WTC11 (cell line): ENCODE data around the gene TMEM114. TPM values are rescaled to one million over a fixed set of nuclear protein-coding genes. Genes with fewer than 3 reads are reported as not detected.

Source experiments
- ATAC-seq: fragments of 200-7000 bp; cut with Tn5 transposase; 2 replicates; pipeline ENCODE4 v1.10.0; 2021; ENCODE audit warnings: mild to moderate bottlenecking, moderate library complexity
- CTCF ChIA-PET: fragments of 300-600 bp; sonication (Branson Sonifier 250); formaldehyde crosslinking; loops from one replicate; lab custom pipeline; 2021; ENCODE audit warnings: antibody characterized with exemption; lab: Charles Lee
- POLR2A ChIA-PET: fragments of 350-600 bp; sonication (Branson Sonifier 250); formaldehyde crosslinking; loops from one replicate; lab custom pipeline; 2021; ENCODE audit warnings: antibody characterized with exemption; lab: Charles Lee
- DNase-seq: peaks from one replicate; pipeline ENCODE4 v3.0.0; 2021; ENCODE audit warnings: low spot score
- H3K27ac Mint-ChIP-seq: 2 replicates; pipeline ENCODE4 v1.8.0; 2021; ENCODE audit warnings: mixed read lengths
- H3K27me3 Mint-ChIP-seq: 2 replicates; pipeline ENCODE4 v1.8.0; 2021; ENCODE audit warnings: low read depth, mild to moderate bottlenecking, moderate library complexity, mixed read lengths
- H3K36me3 Mint-ChIP-seq: 2 replicates; pipeline ENCODE4 v1.8.0; 2021; ENCODE audit warnings: mixed read lengths
- H3K4me1 Mint-ChIP-seq: 2 replicates; pipeline ENCODE4 v1.8.0; 2022; ENCODE audit warnings: mixed read lengths
- H3K4me3 Mint-ChIP-seq: 2 replicates; pipeline ENCODE4 v1.8.0; 2021; ENCODE audit warnings: mild to moderate bottlenecking, moderate library complexity, mixed read lengths
- H3K9me3 Mint-ChIP-seq: 2 replicates; pipeline ENCODE4 v1.8.0; 2021; ENCODE audit warnings: mixed read lengths
- ARID4B ChIP-seq: sonication (generic); formaldehyde crosslinking; IDR thresholded peaks from 2 replicates; pipeline ENCODE4 v1.8.0; 2023; ENCODE audit warnings: missing genetic modification reagents, mild to moderate bottlenecking, borderline replicate concordance
- E2F5 ChIP-seq: sonication (generic); formaldehyde crosslinking; IDR thresholded peaks from 2 replicates; pipeline ENCODE4 v1.8.1; 2022; ENCODE audit warnings: mild to moderate bottlenecking, moderate library complexity, missing genetic modification reagents
- ETV6 ChIP-seq: sonication (generic); formaldehyde crosslinking; IDR thresholded peaks from 2 replicates; pipeline ENCODE4 v1.8.1; 2022; ENCODE audit warnings: mild to moderate bottlenecking, missing genetic modification reagents
- FOXK1 ChIP-seq: sonication (generic); formaldehyde crosslinking; IDR thresholded peaks from 2 replicates; pipeline ENCODE4 v1.8.0; 2022; ENCODE audit warnings: mild to moderate bottlenecking, moderate library complexity, missing genetic modification reagents
- GABPB1 ChIP-seq: sonication (generic); formaldehyde crosslinking; IDR thresholded peaks from 2 replicates; pipeline ENCODE4 v1.8.1; 2023; ENCODE audit warnings: mild to moderate bottlenecking, missing genetic modification reagents
- PRDM15 ChIP-seq: sonication (generic); formaldehyde crosslinking; IDR thresholded peaks from 2 replicates; pipeline ENCODE4 v1.8.0; 2022; ENCODE audit warnings: missing genetic modification reagents
- RELA ChIP-seq: sonication (generic); formaldehyde crosslinking; IDR thresholded peaks from 2 replicates; pipeline ENCODE4 v1.8.1; 2022; ENCODE audit warnings: missing genetic modification reagents, mild to moderate bottlenecking, borderline replicate concordance
- SMAD4 ChIP-seq: sonication (generic); formaldehyde crosslinking; IDR thresholded peaks from 2 replicates; pipeline ENCODE4 v1.8.0; 2022; ENCODE audit warnings: mild to moderate bottlenecking, missing genetic modification reagents
- ZNF416 ChIP-seq: fragments of 250-450 bp; sonication (Bioruptor Pico); IDR thresholded peaks from 2 replicates; pipeline ENCODE4 v1.9.0; 2021; ENCODE audit warnings: mild to moderate bottlenecking, inconsistent platforms
- total RNA-seq: library from RNA; stranded (reverse); gene quantifications from 3 replicates; pipeline ENCODE4 v1.2.3, GENCODE V29; 2021
- TF ChIP-seq, protein P1 (sequence below): fragments of 250-450 bp; sonication (Bioruptor Pico); conservative IDR thresholded peaks from 2 replicates; pipeline ENCODE4 v1.9.0; 2021; ENCODE audit warnings: mild to moderate bottlenecking
- TF ChIP-seq, protein P2 (sequence below): sonication (generic); formaldehyde crosslinking; IDR thresholded peaks from 2 replicates; pipeline ENCODE4 v1.8.0; 2022; ENCODE audit warnings: mild to moderate bottlenecking, missing genetic modification reagents
- TF ChIP-seq, protein P3 (sequence below): fragments of 200-600 bp; IDR thresholded peaks from 2 replicates; pipeline ENCODE4 v1.8.0; 2022; ENCODE audit warnings: antibody characterized with exemption
- TF ChIP-seq, protein P4 (sequence below): sonication (generic); formaldehyde crosslinking; IDR thresholded peaks from 2 replicates; pipeline ENCODE4 v1.8.1; 2022; ENCODE audit warnings: missing genetic modification reagents, borderline replicate concordance
- TF ChIP-seq, protein P5 (sequence below): sonication (generic); formaldehyde crosslinking; IDR thresholded peaks from 2 replicates; pipeline ENCODE4 v1.8.1; 2022; ENCODE audit warnings: low read depth, missing genetic modification reagents, borderline replicate concordance

Gene TMEM114
- total RNA-seq, 1 experiment from 2014 or later = 0.37 TPM

DNA sequence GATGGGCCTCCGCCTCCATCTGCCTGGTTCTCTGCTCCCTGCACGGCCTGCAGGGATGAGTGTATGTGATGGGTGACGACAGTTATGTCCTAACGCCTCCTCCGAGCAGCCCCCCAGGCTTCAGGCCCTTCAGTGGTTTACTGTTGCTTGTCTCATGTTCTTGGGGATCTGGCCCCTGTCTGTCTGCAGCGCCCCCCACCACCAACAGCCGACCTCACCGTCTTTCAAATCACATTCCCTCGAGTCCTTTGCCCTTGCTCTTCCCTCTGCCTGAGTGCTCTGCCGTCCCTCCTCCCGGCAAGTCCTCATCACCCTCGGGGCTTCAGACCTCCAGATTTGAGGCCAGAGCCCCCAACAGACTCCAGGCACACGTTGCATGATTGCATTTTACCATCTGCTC, 49.4 kb upstream of the TMEM114 start (continued):
- TF ChIP-seq ARID4B (no peak), ZNF416 (CRISPR knock-in tag) (no peak), GABPB1 (CRISPR knock-in tag) (no peak), FOXK1 (CRISPR knock-in tag) (no peak), RELA (no peak), SMAD4 (CRISPR knock-in tag) (no peak), ETV6 (CRISPR knock-in tag) (no peak)
- TF ChIP-seq, protein P1, sequence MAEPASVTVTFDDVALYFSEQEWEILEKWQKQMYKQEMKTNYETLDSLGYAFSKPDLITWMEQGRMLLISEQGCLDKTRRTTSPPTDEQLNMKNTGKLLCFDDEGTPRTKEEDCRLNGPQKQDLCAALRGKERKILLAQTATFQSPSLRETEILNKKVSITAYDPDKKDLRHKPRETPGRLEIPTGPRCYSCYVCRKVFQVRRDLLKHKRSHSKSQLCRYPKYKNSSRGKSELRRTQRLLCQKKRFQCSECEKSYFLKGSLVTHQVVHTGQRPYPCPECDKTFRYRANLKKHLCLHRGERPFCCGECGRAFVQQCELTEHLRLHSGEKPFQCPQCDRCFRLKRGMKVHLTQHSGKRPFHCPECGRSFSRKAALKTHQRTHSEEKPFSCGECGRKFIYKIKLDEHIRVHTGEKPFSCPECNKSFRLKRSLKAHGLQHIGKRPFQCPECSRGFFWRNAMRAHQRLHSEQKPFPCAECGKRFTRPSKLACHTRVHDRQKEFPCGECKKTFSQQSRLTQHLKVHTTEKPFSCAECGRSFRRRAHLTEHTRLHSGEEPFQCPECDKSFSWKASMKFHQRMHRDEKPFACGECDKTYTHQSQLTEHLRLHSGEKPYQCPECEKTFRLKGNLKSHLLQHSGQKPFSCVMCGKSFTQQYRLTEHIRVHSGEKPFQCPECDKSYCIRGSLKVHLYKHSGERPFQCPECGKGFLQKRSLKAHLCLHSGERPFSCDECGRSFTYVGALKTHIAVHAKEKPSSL (CRISPR knock-in tag) = no peak
- TF ChIP-seq, protein P2, sequence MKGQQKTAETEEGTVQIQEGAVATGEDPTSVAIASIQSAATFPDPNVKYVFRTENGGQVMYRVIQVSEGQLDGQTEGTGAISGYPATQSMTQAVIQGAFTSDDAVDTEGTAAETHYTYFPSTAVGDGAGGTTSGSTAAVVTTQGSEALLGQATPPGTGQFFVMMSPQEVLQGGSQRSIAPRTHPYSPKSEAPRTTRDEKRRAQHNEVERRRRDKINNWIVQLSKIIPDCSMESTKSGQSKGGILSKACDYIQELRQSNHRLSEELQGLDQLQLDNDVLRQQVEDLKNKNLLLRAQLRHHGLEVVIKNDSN (CRISPR knock-in tag) = no peak
- TF ChIP-seq, protein P3, sequence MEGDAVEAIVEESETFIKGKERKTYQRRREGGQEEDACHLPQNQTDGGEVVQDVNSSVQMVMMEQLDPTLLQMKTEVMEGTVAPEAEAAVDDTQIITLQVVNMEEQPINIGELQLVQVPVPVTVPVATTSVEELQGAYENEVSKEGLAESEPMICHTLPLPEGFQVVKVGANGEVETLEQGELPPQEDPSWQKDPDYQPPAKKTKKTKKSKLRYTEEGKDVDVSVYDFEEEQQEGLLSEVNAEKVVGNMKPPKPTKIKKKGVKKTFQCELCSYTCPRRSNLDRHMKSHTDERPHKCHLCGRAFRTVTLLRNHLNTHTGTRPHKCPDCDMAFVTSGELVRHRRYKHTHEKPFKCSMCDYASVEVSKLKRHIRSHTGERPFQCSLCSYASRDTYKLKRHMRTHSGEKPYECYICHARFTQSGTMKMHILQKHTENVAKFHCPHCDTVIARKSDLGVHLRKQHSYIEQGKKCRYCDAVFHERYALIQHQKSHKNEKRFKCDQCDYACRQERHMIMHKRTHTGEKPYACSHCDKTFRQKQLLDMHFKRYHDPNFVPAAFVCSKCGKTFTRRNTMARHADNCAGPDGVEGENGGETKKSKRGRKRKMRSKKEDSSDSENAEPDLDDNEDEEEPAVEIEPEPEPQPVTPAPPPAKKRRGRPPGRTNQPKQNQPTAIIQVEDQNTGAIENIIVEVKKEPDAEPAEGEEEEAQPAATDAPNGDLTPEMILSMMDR = no peak
- TF ChIP-seq, protein P4, sequence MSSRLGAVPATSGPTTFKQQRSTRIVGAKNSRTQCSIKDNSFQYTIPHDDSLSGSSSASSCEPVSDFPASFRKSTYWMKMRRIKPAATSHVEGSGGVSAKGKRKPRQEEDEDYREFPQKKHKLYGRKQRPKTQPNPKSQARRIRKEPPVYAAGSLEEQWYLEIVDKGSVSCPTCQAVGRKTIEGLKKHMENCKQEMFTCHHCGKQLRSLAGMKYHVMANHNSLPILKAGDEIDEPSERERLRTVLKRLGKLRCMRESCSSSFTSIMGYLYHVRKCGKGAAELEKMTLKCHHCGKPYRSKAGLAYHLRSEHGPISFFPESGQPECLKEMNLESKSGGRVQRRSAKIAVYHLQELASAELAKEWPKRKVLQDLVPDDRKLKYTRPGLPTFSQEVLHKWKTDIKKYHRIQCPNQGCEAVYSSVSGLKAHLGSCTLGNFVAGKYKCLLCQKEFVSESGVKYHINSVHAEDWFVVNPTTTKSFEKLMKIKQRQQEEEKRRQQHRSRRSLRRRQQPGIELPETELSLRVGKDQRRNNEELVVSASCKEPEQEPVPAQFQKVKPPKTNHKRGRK = no peak

- no peaks in the 10 kb centered on the region for H3K4me1 Mint-ChIP-seq
- peak; percentile 74 for DNase-seq
- H3K27ac Mint-ChIP-seq = 0 out of 2 replicates have a peak overlapping the region, but pooled peaks have one; percentile 35
- H3K9me3 Mint-ChIP-seq = no peaks in the 10 kb centered on the region
- H3K27me3 Mint-ChIP-seq = no peaks in the 10 kb centered on the region
- ATAC-seq = peak; percentile 91
- H3K36me3 Mint-ChIP-seq = peaks cover 69% of the 10 kb centered on the region
- POLR2A ChIA-PET = interaction anchor here (0.6 to 2.7 kb wide), 3 partner anchors 8 to 63 kb away, joined by 3 to 6 read pairs (median 5); no protein-coding TSS in a partner anchor
- H3K4me3 Mint-ChIP-seq = no peak overlapping the region
- CTCF ChIA-PET = interaction anchor here (0.6 to 4.3 kb wide), 40 partner anchors 9 to 1951 kb away, joined by 3 to 132 read pairs (median 4); partner anchors contain the start of genes ABAT, METTL22 and TMEM114
- TF ChIP-seq PRDM15 (CRISPR knock-in tag) (peak; percentile 86), GABPB1 (CRISPR knock-in tag) (peak; percentile 54; the same call in 1 of the 2 replicates), E2F5 (no peak)
- TF ChIP-seq, protein P5, sequence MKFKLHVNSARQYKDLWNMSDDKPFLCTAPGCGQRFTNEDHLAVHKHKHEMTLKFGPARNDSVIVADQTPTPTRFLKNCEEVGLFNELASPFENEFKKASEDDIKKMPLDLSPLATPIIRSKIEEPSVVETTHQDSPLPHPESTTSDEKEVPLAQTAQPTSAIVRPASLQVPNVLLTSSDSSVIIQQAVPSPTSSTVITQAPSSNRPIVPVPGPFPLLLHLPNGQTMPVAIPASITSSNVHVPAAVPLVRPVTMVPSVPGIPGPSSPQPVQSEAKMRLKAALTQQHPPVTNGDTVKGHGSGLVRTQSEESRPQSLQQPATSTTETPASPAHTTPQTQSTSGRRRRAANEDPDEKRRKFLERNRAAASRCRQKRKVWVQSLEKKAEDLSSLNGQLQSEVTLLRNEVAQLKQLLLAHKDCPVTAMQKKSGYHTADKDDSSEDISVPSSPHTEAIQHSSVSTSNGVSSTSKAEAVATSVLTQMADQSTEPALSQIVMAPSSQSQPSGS (CRISPR knock-in tag) = no peak
- TF ChIP-seq, protein P3 = peak; percentile 59
Measured at GRCh38 chr16:8634991-8635736, 44.9 kb upstream of the TMEM114 start.
